Endothelial cell of umbilical vein (primary cell): Measurements from ENCODE around the gene PTBP2. TPM values are rescaled to one million over a fixed set of nuclear protein-coding genes. Genes with fewer than 3 reads are reported as not detected.

Experiments
- BruUV-seq: library from RNA; stranded (reverse); fragments of 400-500 nt; replicated peaks from 2 replicates; lab custom pipeline; 2021; lab: Mats Ljungman, UMichigan
- CTCF ChIA-PET: fragments of 300-600, 350-600 bp; sonication (Branson Sonifier 250); formaldehyde crosslinking; loops from one replicate; lab custom pipeline; 2021; ENCODE audit warnings: antibody characterized with exemption, inconsistent platforms; lab: Charles Lee
- POLR2A ChIA-PET: fragments of 300-600, 350-600 bp; sonication (Branson Sonifier 250); formaldehyde crosslinking; loops from one replicate; lab custom pipeline; 2021; ENCODE audit warnings: antibody characterized with exemption, inconsistent platforms; lab: Charles Lee
- DNase-seq: peaks from one replicate; pipeline ENCODE4 v3.0.0-alpha.2; 2011; ENCODE audit warnings: low read depth, low spot score
- FAIRE-seq: peaks from 2 replicates; lab custom pipeline; 2011; peaks lifted over from hg19 to GRCh38; lab: Jason Lieb, UNC
- H2AFZ ChIP-seq: 2 replicates; pipeline ENCODE4 v1.6.0; 2012; ENCODE audit warnings: low read depth, low read length, control low read depth, inconsistent platforms
- H3K27ac ChIP-seq: 2 replicates; pipeline ENCODE4 v1.5.1; 2011; ENCODE audit warnings: low read depth, mild to moderate bottlenecking, control low read depth, low read length, moderate library complexity; ENCODE audit not compliant: insufficient read depth
- H3K27me3 ChIP-seq, 2 experiments: 2 replicates each; pipeline versions ENCODE4 v1.6.0 to v1.6.1; 2011; ENCODE audit warnings: low read length in 2 of 2, mixed read lengths in 1 of 2; ENCODE audit not compliant: control insufficient read depth in 2 of 2, insufficient read depth in 2 of 2
- H3K36me3 ChIP-seq, 2 experiments: 2 replicates in 1 of 2; 3 replicates in 1 of 2; pipeline ENCODE4 v1.5.1; 2011; ENCODE audit warnings: low read length in 2 of 2, mild to moderate bottlenecking in 1 of 2, moderate library complexity in 1 of 2; ENCODE audit not compliant: control insufficient read depth in 2 of 2, insufficient read depth in 2 of 2; ENCODE audit errors: extremely low read depth in 1 of 2
- H3K4me1 ChIP-seq: 3 replicates; pipeline ENCODE4 v1.5.1; 2011; ENCODE audit warnings: mild to moderate bottlenecking, low read length; ENCODE audit not compliant: control insufficient read depth, insufficient read depth; ENCODE audit errors: extremely low read depth
- H3K4me2 ChIP-seq: 2 replicates; pipeline ENCODE4 v1.6.1; 2011; ENCODE audit warnings: low read length, control low read depth, mixed read lengths; ENCODE audit not compliant: insufficient read depth
- H3K4me3 ChIP-seq, 3 experiments: fragments of 200-600 bp in 1 of 3; sonication (generic), shearing (Covaris generic) in 1 of 3; replicated peaks in 1 of 3; 2 replicates each; pipeline ENCODE4 v1.5.1; 2011 to 2016; ENCODE audit warnings: control low read depth in 3 of 3, low read length in 3 of 3, mild to moderate bottlenecking in 2 of 3, inconsistent platforms in 1 of 3, low read depth in 1 of 3, moderate library complexity in 1 of 3; ENCODE audit not compliant: insufficient read depth in 1 of 3
- H3K79me2 ChIP-seq: 2 replicates; pipeline ENCODE4 v1.6.0; 2012; ENCODE audit warnings: low read length, inconsistent platforms; ENCODE audit not compliant: control insufficient read depth, insufficient read depth
- H3K9ac ChIP-seq: replicated peaks from 2 replicates; pipeline ENCODE3; 2011; ENCODE audit warnings: low read length, control low read depth; ENCODE audit not compliant: insufficient read depth; ENCODE audit errors: extremely low read depth
- H3K9me1 ChIP-seq: replicated peaks from 3 replicates; pipeline ENCODE4 v1.6.0; 2011; ENCODE audit warnings: mild to moderate bottlenecking, low read length; ENCODE audit not compliant: control insufficient read depth, insufficient read depth; ENCODE audit errors: extremely low read depth
- H3K9me3 ChIP-seq: replicated peaks from 2 replicates; pipeline ENCODE4 v1.5.1; 2012; ENCODE audit warnings: low read length, inconsistent platforms; ENCODE audit not compliant: control insufficient read depth, insufficient read depth
- H4K20me1 ChIP-seq: replicated peaks from 2 replicates; pipeline ENCODE3; 2011; ENCODE audit warnings: mild to moderate bottlenecking, low read length; ENCODE audit not compliant: control insufficient read depth, insufficient read depth; ENCODE audit errors: extremely low read depth
- CTCF ChIP-seq, 2 donors: IDR thresholded peaks; 1 replicate in 1 of 2; 2 replicates in 1 of 2; pipeline ENCODE4 v1.5.1; 2011; ENCODE audit warnings: low read length in 2 of 2, mild to moderate bottlenecking in 2 of 2, moderate library complexity in 2 of 2, control low read depth in 1 of 2, inconsistent platforms in 1 of 2, low read depth in 1 of 2; ENCODE audit not compliant: insufficient read depth in 1 of 2; ENCODE audit errors: extremely low read depth in 1 of 2
- EZH2 ChIP-seq: IDR thresholded peaks from 2 replicates; pipeline ENCODE4 v1.6.1; 2012; ENCODE audit warnings: borderline replicate concordance, low read depth, mild to moderate bottlenecking, moderate library complexity, low read length, inconsistent platforms; ENCODE audit not compliant: severe bottlenecking
- FOS ChIP-seq: IDR thresholded peaks from 2 replicates; pipeline ENCODE4 v1.6.1; 2011; ENCODE audit warnings: mild to moderate bottlenecking, low read length, moderate library complexity, borderline replicate concordance; ENCODE audit not compliant: insufficient read depth
- GATA2 ChIP-seq: IDR thresholded peaks from 2 replicates; pipeline ENCODE4 v1.7.0; 2011; ENCODE audit warnings: low read depth, mild to moderate bottlenecking, moderate library complexity, mixed read lengths, low read length; ENCODE audit not compliant: insufficient read length, insufficient read depth
- JUN ChIP-seq: IDR thresholded peaks from 2 replicates; pipeline ENCODE4 v1.6.1; 2011; ENCODE audit warnings: borderline replicate concordance, low read depth; ENCODE audit not compliant: insufficient read length, insufficient read depth
- MAX ChIP-seq: IDR thresholded peaks from 2 replicates; pipeline ENCODE4 v1.6.1; 2011; ENCODE audit not compliant: insufficient read depth, insufficient read length
- MYC ChIP-seq: IDR thresholded peaks from one replicate; pipeline ENCODE4 v1.6.1; 2011; ENCODE audit warnings: mild to moderate bottlenecking, low read depth, low read length
- POLR2A ChIP-seq: IDR thresholded peaks from 2 replicates; pipeline ENCODE4 v1.6.1; 2012; ENCODE audit warnings: low read depth, mild to moderate bottlenecking, control low read depth, low read length
- POLR2AphosphoS5 ChIP-seq: IDR thresholded peaks from 2 replicates; pipeline ENCODE4 v1.6.1; 2012; ENCODE audit warnings: low read depth, mild to moderate bottlenecking, control low read depth, low read length, moderate library complexity; ENCODE audit not compliant: insufficient read depth
- dilution Hi-C: fragments of 300-500 bp; cut with MboI; formaldehyde crosslinking; loops from one replicate; pipeline ENCODE4 v1.15.0; 2019; ENCODE audit warnings: low sequenced_read_pairs; ENCODE audit not compliant: extremely low pct_ligation_motif_present
- intact Hi-C: fragments of 100-400 bp; cut with micrococcal nuclease; formaldehyde crosslinking; loops from one replicate; pipeline ENCODE4 v1.10.0; 2022
- polyA plus RNA-seq, 4 experiments: library from polyadenylated mRNA; depleted of rRNA in 3 of 4; stranded (reverse) in 3 of 4; unstranded in 1 of 4; fragments of >200 nt; gene quantifications; 2 replicates each; pipeline versions ENCODE4 v1.2.1 to v1.2.3, GENCODE V29; 2011 to 2012; ENCODE audit warnings: missing spikeins in 1 of 4
- total RNA-seq: library from RNA; stranded (reverse); gene quantifications from 2 replicates; pipeline ENCODE4 v1.2.3, GENCODE V29; 2021

PTBP2 gene
- total and polyA plus RNA-seq, 2 donors (not counting 3 experiments of a cell fraction or from before 2014, with no cell fraction given): 7.7 to 27.0 TPM

- TF ChIP-seq POLR2A (no peak), MAX (no peak), GATA2 (no peak), EZH2 (no peak)
- POLR2A ChIA-PET: no interaction called here
- Histone ChIP-seq H3K9me1 (no peaks in the 10 kb centered on the region), H3K79me2 (no peaks in the 10 kb centered on the region), H3K4me2 (no peak overlapping the region), H4K20me1 (no peaks in the 10 kb centered on the region), H3K9me3 (no peaks in the 10 kb centered on the region), H3K4me1 (no peaks in the 10 kb centered on the region), H3K27ac (no peak overlapping the region), H3K4me3 (no peak overlapping the region), H3K9ac (no peak overlapping the region), H2AFZ (no peak overlapping the region), H3K36me3 (no peaks in the 10 kb centered on the region), H3K27me3 (no peaks in the 10 kb centered on the region)
- dilution Hi-C loops: no loop called here
- FAIRE-seq: no peak
- BruUV-seq: no TSS peak
- CTCF ChIA-PET: no interaction called here
- no peak for DNase-seq
- intact Hi-C loops: no loop called here
These were observed 36.8 kb upstream of the PTBP2 start for GRCh38 chr1:96684744-96685143.

- dilution Hi-C loops (no loop called here), intact Hi-C loops (no loop called here)
- TF ChIP-seq EZH2 (no peak), CTCF (IDR thresholded peaks at IDR 0.05; ENCODE audit: extremely low read depth in 1 of 2, insufficient read depth in 1 of 2, low read depth in 1 of 2, low read length in 2 of 2) (no peak), POLR2AphosphoS5 (no peak), POLR2A (no peak), GATA2 (no peak), MYC (no peak), FOS (no peak), MAX (no peak), JUN (no peak)
- no peak overlapping the region for H3K4me2 ChIP-seq
- no peaks in the 10 kb centered on the region for H3K27me3 ChIP-seq
- no peaks in the 10 kb centered on the region for H3K79me2 ChIP-seq
- ChIA-PET POLR2A (no interaction called here), CTCF (no interaction called here)
- no peaks in the 10 kb centered on the region for H3K36me3 ChIP-seq
- H3K27ac ChIP-seq: no peak overlapping the region
- H3K9ac ChIP-seq: no peak overlapping the region
- H3K9me1 ChIP-seq: no peaks in the 10 kb centered on the region
- no peaks in the 10 kb centered on the region for H3K9me3 ChIP-seq
- no peaks in the 10 kb centered on the region for H4K20me1 ChIP-seq
- H3K4me3 ChIP-seq: no peak overlapping the region
- H2AFZ ChIP-seq: no peak overlapping the region
- DNase-seq: no peak
- H3K4me1 ChIP-seq: no peaks in the 10 kb centered on the region
- no peak for FAIRE-seq
- no TSS peak for BruUV-seq
These were observed 32.8 kb upstream of the PTBP2 start for GRCh38 chr1:96688767-96689166.
